Measurements from ENCODE around the gene PHF1. TPM values are rescaled to one million over a fixed set of nuclear protein-coding genes. Genes with fewer than 3 reads are reported as not detected.

Gene PHF1
- 40.9 TPM for total RNA-seq

DNA sequence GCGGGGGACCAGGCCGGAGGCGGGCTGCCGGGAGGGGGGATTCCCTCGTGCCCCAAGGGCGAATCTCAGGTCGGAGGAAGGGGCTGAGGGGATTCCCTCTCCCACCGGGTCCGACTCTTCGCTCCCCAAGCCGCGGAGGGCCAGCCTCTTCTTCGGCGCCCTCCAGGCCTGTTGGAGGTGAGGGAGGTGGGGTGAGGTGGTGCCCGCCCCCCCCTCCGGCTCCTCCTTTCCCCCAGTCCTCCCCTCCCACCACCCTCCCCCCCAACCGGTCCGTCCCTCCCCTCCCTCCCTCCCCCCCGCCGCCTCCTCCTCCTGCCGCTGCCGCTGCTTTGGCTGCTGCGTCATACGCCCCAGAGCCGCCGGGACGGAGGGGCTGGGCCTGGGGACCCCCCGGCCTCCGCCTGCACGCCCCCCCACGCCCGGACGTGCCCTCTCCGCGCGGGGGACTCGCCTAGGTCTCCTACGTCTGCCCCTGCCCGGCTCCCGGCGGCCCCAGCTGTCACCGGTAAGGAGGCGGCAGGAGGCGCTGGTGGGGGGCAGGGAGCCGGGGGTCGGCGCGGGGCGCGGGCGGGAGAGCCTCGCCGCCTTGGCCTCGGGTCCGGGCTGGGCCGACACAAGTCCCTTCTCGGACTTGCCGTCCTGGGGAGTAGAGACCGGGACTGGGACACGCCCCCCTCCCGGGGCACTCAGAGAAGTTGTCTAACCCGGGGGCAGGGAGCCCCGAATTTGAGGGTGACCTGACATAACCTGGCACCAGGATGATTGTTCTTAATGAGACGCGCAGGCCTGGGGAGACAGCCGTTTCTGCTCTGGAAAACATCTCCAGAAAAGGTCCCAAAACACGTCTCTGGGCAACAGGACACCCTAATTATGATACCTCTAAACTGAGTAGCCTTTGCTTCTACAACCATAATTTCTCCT, at the start of gene PHF1:
PHF1 (plus strand) TSS at position 304 of the 921 bp plus-strand sequence. CDS start 1,250 bp downstream, outside the sequence.

DNA sequence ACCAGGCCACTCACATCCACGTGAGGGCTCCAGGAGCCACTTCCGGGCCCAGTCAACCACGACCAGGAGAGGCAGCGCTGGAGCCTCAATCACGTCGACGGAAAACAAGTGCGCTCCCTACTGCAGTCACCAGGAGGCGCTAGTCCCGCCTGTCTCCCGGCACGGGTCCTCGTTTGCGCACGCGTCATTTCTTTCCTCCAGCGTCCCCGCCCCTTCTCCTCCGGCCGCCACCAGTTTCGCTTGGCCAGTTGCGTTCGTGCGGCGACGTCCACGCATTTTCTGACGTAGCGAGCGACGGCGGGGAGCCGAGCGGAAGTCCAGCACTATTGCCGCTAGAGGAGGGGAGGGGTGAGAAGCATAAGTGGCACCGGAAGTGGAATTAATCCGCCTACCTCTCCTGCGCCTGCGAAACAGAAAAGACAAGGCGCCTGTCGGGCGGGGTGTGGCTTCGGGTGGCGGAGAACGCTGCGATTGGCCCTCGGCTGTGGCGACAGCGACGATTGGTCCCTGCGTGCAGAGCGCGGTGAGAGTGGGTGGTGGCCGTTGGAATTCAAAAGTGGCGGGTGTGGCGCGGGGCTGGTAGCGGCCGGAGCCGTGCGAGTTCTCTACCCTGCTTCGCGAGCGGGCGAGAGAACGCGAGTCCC, 19.4 kb upstream of the PHF1 start, which contains the start of gene KIFC1:
KIFC1 (plus strand) TSS at position 546 of the 644 bp plus-strand sequence. CDS start 163 bp downstream, outside the sequence.

DNA sequence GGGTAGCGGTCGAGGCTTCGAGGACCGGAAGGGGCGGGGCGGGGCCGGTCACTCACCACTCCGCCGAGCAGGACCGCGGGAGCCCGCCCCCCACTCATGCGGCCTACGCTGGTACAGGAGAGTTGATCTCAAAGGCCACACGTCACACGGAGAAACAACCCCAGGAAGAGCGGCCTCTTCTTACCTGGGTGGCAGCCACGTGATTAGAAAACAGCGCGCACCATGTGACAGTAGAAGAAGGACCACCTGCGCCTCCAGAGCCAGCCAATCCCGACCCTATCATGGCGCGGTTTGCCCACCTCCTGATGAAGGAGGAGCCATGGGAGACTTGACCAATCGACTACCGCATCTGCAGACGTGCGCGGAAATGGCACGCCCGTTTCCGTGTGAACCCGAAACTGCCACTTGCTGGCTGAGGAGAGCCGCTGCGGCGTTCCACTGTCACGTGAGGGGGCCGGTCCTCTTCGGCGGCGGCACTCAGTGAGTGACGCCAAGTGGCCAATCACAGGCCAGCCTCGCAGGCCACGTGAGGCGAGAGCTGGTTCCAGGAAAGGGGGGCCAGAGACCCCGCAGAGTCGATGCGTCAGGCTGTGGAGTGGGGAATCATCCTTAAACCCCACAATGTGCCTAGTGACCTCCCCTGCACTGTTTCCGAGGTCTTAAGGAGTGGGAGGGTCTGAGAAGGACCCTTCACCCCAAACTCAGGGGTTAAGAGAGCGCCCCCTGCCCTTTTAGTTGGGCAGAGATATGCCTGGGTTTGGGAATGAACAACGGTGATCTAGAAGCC, 7.3 kb downstream of the PHF1 start, which contains the start of gene CUTA:
CUTA (minus strand) TSS at position 205 of the 787 bp plus-strand sequence; CDS start at position 98, 107 bp downstream.

DNA sequence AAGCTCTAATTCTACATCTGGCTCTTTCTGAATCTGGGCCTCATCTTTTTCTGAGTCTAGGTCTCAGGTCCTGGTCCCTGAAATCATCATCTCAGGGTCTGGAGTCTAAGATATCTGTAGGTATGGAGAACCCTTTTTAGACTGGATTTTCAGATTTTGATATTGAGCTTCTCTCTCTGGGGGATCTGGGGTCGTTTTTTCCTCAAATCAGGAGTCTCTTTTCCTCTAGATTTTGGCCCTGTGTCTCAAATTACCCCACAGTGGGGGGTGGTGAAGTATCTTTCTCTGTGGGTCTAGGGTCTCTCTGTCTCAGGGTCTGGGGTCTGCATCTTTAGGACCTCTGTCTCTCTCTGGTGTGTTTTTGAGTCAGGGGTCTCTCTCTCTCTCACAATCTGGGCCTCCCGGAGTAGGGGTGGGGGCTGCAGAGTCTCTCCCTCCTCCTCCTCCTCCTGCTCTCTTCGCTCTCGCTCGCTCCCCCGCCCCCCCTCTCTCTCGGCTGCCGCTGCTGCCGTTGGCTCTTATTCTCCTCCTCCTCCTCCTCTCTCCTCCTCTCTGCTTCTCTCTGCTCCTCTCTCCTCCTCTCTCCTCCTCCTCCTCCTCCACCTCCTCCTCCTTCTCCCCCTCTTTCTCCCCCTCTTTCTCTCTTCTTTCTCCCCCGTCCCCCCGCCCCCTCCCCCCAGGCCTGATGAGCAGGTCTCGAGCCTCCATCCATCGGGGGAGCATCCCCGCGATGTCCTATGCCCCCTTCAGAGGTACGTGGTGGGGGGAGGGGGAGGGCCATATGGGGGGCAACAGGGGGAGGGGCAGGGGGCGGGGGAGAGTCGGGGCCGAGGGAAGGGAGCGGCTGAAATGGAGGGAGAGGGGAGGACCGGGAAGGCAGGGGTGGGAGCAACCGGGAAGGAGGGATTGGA, 9.0 kb downstream of the PHF1 start, which contains the start of gene SYNGAP1:
SYNGAP1 (plus strand) TSS at position 486 of the 911 bp plus-strand sequence; CDS start at position 686, 200 bp downstream.

DNA sequence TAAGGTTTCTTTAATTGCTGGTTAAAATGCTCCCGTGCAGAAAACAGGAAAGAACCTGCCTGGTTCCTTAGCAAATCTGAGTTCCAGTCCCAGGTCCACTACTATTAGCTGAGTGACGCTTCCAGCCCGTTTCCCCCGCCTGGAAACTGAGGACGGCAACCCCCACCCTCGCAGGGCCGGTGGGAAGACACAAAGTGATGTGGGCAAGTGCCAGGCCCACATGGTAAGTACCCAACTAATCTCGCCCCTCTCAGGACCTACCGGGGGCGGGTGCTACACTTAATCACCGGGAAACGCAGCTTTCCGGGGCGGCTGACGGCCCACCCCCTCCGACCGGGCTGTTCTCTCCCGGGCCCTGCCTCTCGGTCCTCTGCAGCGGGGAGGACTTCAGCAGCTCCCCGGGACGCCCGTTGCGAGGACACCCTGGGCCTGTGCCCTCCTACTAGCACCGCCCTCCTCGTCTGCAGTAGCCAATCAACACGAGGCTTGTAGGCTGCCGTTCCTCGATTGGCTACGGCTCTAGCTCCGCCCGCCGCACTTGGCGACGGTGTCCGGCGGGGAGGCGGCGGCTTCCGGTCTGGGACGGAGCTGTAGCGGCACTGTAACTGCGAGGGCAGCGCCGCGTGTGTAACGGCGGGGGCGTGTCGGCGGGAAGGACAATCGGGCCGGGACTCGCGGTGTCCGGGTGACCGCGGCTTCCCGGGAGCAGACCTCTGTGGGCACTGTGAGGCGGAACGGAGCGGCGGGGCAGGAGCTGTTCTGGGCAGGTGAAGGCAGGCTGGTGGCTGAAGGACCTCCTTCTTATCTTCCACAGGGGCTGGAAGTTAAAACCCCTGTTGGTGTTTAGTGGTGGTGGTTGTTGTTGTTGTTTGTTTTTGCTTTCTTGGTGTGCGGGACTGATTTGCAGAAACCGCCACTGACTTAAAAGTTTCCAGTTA, 43.5 kb downstream of the PHF1 start, which contains the start of gene ZBTB9:
ZBTB9 (plus strand) TSS at position 568 of the 938 bp plus-strand sequence. CDS start 525 bp downstream, outside the sequence.

Other genes starting within 250 kb of the PHF1 start
- 39.0 TPM for gene COL11A2, start 218.5 kb upstream of the PHF1 start, total RNA-seq
- gene RXRB, start 210.3 kb upstream of the PHF1 start, total RNA-seq = 34.6 TPM
- gene SLC39A7, start 210.1 kb upstream of the PHF1 start, total RNA-seq = 60.0 TPM
- 14.3 TPM for gene HSD17B8, start 206.4 kb upstream of the PHF1 start, total RNA-seq
- 30.7 TPM for gene RING1, start 202.5 kb upstream of the PHF1 start, total RNA-seq
- 51.6 TPM for gene VPS52, start 139.1 kb upstream of the PHF1 start, total RNA-seq
- 1,580 TPM for gene RPS18, start 138.9 kb upstream of the PHF1 start, total RNA-seq
- gene B3GALT4, start 133.9 kb upstream of the PHF1 start, total RNA-seq = 6.3 TPM
- gene WDR46, start 121.8 kb upstream of the PHF1 start, total RNA-seq = 39.2 TPM
- 20.5 TPM for gene PFDN6, start 121.4 kb upstream of the PHF1 start, total RNA-seq
- gene RGL2, start 112.1 kb upstream of the PHF1 start, total RNA-seq = 45.5 TPM
- 45.8 TPM for gene TAPBP, start 96.9 kb upstream of the PHF1 start, total RNA-seq
- 26.7 TPM for gene ZBTB22, start 93.3 kb upstream of the PHF1 start, total RNA-seq
- gene DAXX, start 88.1 kb upstream of the PHF1 start, total RNA-seq = 31.8 TPM
- 13.2 TPM for gene KIFC1, start 19.2 kb upstream of the PHF1 start, total RNA-seq
- gene CUTA, start 7.1 kb downstream of the PHF1 start, total RNA-seq = 76.4 TPM
- 17.9 TPM for gene SYNGAP1, start 9.1 kb downstream of the PHF1 start, total RNA-seq
- gene ZBTB9, start 43.6 kb downstream of the PHF1 start, total RNA-seq = 9.0 TPM
- 10.1 TPM for gene BAK1, start 169.3 kb downstream of the PHF1 start, total RNA-seq
- 9.6 TPM for gene ITPR3, start 210.3 kb downstream of the PHF1 start, total RNA-seq

Measured in camera-type eye (tissue), 1 donor.